ENCODE results near the gene NENF. TPM values are rescaled to one million over a fixed set of nuclear protein-coding genes. Genes with fewer than 3 reads are reported as not detected.
A peak's percentile ranks its signal among the peaks of the same experiment; 100 is the strongest.

NENF gene
- total and polyA plus RNA-seq, 2 donors (not counting 1 experiment from before 2014, with no cell fraction given) = 33.3 to 58.1 TPM

DNA sequence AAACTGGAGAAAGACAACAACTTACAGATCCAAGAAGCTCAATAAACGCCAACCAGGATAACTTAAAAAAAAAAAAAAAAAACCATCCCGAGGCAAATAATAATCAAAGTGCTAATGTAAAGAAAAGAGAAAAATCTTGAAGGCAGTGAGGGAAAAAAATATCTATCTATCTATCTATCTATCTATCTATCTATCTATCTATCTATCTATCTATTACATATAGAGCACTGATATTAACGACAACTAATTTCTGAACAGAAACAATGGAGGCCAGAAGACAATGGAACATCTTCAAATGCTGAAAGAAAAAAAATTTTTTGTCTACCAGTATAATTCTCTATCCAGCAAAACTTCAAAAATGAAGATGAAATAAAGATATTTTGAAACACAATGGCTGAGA, 36.1 kb upstream of the NENF start:
- TF ChIP-seq, protein P1, sequence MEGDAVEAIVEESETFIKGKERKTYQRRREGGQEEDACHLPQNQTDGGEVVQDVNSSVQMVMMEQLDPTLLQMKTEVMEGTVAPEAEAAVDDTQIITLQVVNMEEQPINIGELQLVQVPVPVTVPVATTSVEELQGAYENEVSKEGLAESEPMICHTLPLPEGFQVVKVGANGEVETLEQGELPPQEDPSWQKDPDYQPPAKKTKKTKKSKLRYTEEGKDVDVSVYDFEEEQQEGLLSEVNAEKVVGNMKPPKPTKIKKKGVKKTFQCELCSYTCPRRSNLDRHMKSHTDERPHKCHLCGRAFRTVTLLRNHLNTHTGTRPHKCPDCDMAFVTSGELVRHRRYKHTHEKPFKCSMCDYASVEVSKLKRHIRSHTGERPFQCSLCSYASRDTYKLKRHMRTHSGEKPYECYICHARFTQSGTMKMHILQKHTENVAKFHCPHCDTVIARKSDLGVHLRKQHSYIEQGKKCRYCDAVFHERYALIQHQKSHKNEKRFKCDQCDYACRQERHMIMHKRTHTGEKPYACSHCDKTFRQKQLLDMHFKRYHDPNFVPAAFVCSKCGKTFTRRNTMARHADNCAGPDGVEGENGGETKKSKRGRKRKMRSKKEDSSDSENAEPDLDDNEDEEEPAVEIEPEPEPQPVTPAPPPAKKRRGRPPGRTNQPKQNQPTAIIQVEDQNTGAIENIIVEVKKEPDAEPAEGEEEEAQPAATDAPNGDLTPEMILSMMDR (conservative IDR thresholded peaks at IDR 0.05 in 1 of 2, IDR thresholded peaks at IDR 0.05 in 1 of 2; ENCODE audit: low read depth in 1 of 2, low read length in 2 of 2) = no peak
- TF ChIP-seq EZH2 (IDR thresholded peaks at IDR 0.05; ENCODE audit: low read length, missing control alignments) = no peak
- H3K4me1 ChIP-seq (ENCODE audit: control insufficient read depth, extremely low read depth, insufficient read depth, low read length) = no peaks in the 10 kb centered on the region
- no peak overlapping the region for H3K4me3 ChIP-seq (replicated peaks in 1 of 4; ENCODE audit: control extremely low read depth in 1 of 4, insufficient read depth in 1 of 4, low read depth in 3 of 4, low read length in 4 of 4)

DNA sequence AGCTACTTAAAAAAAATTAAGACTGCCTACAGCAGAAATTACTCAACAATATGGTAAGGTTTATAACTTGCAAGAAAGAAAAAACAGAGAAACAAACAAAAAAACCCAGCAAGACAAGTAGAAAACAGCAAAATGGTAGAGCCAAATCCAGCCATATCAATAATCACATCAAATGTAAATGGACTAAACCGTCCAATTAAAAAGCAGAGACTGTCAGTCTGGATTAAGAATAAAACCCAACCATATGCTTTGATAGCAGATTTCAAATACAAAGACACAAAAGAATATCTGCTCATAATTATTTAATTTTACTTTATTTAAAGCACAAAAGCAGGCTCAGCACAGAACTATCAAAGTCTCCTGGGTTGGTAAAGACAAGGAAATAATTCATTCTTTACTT, 35.5 kb upstream of the NENF start:
- H2AFZ ChIP-seq (ENCODE audit: low read length) = no peak overlapping the region

More for the DNA sequence above, 36.1 kb upstream of the NENF start:
- H3K9me3 ChIP-seq (ENCODE audit: control insufficient read depth, insufficient read depth, low read depth, low read length) = no peaks in the 10 kb centered on the region
- H2AFZ ChIP-seq (ENCODE audit: low read length) = no peak overlapping the region
- H3K27me3 ChIP-seq (ENCODE audit: control insufficient read depth, insufficient read depth, low read length) = no peaks in the 10 kb centered on the region
- DNase-seq (ENCODE audit: low read depth in 2 of 2) = peak in 1 of 2 donors; percentile 17
- H3K4me2 ChIP-seq (ENCODE audit: extremely low read depth, insufficient read depth, low read length) = no peak overlapping the region
- H3K36me3 ChIP-seq (ENCODE audit: control insufficient read depth, insufficient read depth, low read length) = no peaks in the 10 kb centered on the region
- H3K9ac ChIP-seq (ENCODE audit: insufficient read depth, low read length) = no peak overlapping the region
- no peaks in the 10 kb centered on the region for H3K79me2 ChIP-seq (ENCODE audit: control insufficient read depth, insufficient read depth, low read length)
- H4K20me1 ChIP-seq (ENCODE audit: control insufficient read depth, extremely low read depth, insufficient read depth, low read length) = no peaks in the 10 kb centered on the region
- H3K27ac ChIP-seq (ENCODE audit: insufficient read depth, low read length) = no peak overlapping the region

DNA sequence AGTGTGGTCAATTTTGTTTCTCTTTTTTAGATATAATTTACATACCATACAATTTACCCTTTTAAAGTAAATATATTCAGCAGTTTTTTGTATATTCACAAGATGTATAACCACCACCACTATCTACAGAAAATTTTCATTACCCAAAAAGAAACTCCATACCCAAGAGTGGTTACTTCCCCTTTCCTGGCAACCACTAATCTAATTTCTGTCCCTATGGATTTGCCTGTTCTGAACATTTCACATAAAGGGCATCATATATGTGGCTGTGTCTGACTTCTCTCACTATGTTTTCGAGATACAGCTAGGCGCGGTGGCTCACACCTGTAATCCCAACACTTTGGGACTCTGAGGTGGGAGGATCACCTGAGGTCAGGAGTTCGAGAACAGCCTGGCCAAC, 31.7 kb upstream of the NENF start:
- no peaks in the 10 kb centered on the region for H3K9me3 ChIP-seq (ENCODE audit: control insufficient read depth, insufficient read depth, low read depth, low read length)
- no peak overlapping the region for H3K4me3 ChIP-seq (replicated peaks in 1 of 4; ENCODE audit: control extremely low read depth in 1 of 4, insufficient read depth in 1 of 4, low read depth in 3 of 4, low read length in 4 of 4)
- no peak overlapping the region for H3K4me2 ChIP-seq (ENCODE audit: extremely low read depth, insufficient read depth, low read length)
- H4K20me1 ChIP-seq (ENCODE audit: control insufficient read depth, extremely low read depth, insufficient read depth, low read length) = no peaks in the 10 kb centered on the region
- H2AFZ ChIP-seq (ENCODE audit: low read length) = no peak overlapping the region
- no peak overlapping the region for H3K9ac ChIP-seq (ENCODE audit: insufficient read depth, low read length)
- no peak overlapping the region for H3K27ac ChIP-seq (ENCODE audit: insufficient read depth, low read length)
- DNase-seq (ENCODE audit: low read depth in 2 of 2) = no peak
- no peaks in the 10 kb centered on the region for H3K36me3 ChIP-seq (ENCODE audit: control insufficient read depth, insufficient read depth, low read length)
- TF ChIP-seq EZH2 (IDR thresholded peaks at IDR 0.05; ENCODE audit: low read length, missing control alignments) = no peak
- TF ChIP-seq, protein P1 (conservative IDR thresholded peaks at IDR 0.05 in 1 of 2, IDR thresholded peaks at IDR 0.05 in 1 of 2; ENCODE audit: low read depth in 1 of 2, low read length in 2 of 2) = no peak
- H3K27me3 ChIP-seq (ENCODE audit: control insufficient read depth, insufficient read depth, low read length) = no peaks in the 10 kb centered on the region
- H3K79me2 ChIP-seq (ENCODE audit: control insufficient read depth, insufficient read depth, low read length) = no peaks in the 10 kb centered on the region
- peaks cover 2% of the 10 kb centered on the region for H3K4me1 ChIP-seq (ENCODE audit: control insufficient read depth, extremely low read depth, insufficient read depth, low read length)

More for the DNA sequence above, 35.5 kb upstream of the NENF start:
- Histone ChIP-seq H3K4me1 (ENCODE audit: control insufficient read depth, extremely low read depth, insufficient read depth, low read length) (peaks cover 2% of the 10 kb centered on the region), H3K9me3 (ENCODE audit: control insufficient read depth, insufficient read depth, low read depth, low read length) (no peaks in the 10 kb centered on the region), H3K79me2 (ENCODE audit: control insufficient read depth, insufficient read depth, low read length) (no peaks in the 10 kb centered on the region), H3K27me3 (ENCODE audit: control insufficient read depth, insufficient read depth, low read length) (no peaks in the 10 kb centered on the region), H3K27ac (ENCODE audit: insufficient read depth, low read length) (no peak overlapping the region), H4K20me1 (ENCODE audit: control insufficient read depth, extremely low read depth, insufficient read depth, low read length) (no peaks in the 10 kb centered on the region), H3K4me3 (replicated peaks in 1 of 4; ENCODE audit: control extremely low read depth in 1 of 4, insufficient read depth in 1 of 4, low read depth in 3 of 4, low read length in 4 of 4) (no peak overlapping the region), H3K36me3 (ENCODE audit: control insufficient read depth, insufficient read depth, low read length) (no peaks in the 10 kb centered on the region), H3K9ac (ENCODE audit: insufficient read depth, low read length) (no peak overlapping the region), H3K4me2 (ENCODE audit: extremely low read depth, insufficient read depth, low read length) (no peak overlapping the region)
- no peak for DNase-seq (ENCODE audit: low read depth in 2 of 2)
- TF ChIP-seq, protein P1 (conservative IDR thresholded peaks at IDR 0.05 in 1 of 2, IDR thresholded peaks at IDR 0.05 in 1 of 2; ENCODE audit: low read depth in 1 of 2, low read length in 2 of 2) = no peak
- no peak for TF ChIP-seq EZH2 (IDR thresholded peaks at IDR 0.05; ENCODE audit: low read length, missing control alignments)
